ENCODE results near the gene ATP2C2.
"Not testable (repeated sequence)": the region's sequence is repeated elsewhere in the genome, so short reads cannot be mapped to it uniquely, and the experiment has no call there.

The ATP2C2 gene

GRCh38 chr16:84421938-84422220 is 53.5 kb downstream of the ATP2C2 start:
- DNase-seq, result no peak

DNA sequence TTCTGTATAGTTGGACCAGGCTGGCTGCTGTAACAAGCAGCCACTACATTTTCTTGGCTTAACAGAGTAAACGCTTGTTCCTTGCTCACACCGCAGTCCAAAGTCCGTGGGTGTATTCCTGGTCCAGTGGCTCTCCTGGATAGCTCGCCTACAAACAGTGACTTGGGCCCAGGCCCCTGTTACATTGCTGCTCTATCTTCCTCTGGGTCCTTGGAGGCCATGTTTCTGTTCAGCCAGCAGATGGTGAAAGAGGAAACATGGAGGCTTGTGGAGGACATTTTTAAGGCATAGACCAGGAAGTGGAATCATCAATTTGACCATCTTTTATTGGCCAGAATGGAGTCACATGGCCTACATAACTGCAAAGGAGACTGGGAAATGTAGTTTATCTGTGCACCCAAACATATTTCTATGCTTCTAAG is 55.1 kb downstream of the ATP2C2 start:
- peak; percentile 22 to 35 for DNase-seq

- DNase-seq, result no peak
These were observed 57.4 kb downstream of the ATP2C2 start for GRCh38 chr16:84425696-84426095.

DNA sequence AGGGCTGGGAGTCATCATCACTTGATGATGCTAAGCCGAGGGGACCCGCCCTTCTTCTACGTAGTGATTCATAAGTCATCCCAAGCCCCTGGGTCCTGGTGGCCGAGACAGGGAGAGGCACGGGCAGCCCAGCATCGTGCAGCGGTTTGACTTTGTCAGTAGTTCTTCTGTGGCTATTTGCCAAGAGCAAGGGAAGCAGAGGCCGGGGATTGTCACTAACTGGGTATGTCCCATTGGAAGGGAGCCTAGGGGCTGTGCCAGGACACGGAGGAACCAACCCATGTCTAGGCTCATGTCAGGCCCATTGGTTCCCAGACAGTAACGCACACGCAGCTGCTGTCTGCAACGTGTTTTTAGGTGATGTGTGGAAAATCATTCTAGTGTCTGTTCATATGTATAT is 58.5 kb downstream of the ATP2C2 start:
- DNase-seq, result no peak

DNA sequence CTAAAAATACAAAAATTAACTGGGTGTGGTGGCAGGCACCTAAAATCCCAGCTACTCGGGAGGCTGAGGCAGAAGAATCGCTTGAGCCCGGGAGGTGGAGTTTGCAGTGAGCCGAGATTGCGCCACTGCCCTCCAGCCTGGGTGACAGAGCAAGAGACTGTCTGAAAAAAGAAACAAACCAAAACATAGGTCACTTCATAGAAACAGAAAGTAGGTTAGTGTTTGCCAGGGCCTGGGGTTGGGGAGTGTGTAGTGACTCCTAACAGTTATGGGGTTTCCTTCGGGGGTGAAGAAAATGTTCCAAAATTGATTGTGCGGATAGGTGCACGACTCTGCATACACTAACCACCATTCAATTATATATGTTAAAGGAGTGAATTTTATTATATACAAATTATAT is 59.2 kb downstream of the ATP2C2 start:
- no peak for DNase-seq

GRCh38 chr16:84430860-84431259 is 62.5 kb downstream of the ATP2C2 start:
- no peak for DNase-seq

- DNase-seq, result no peak
These were observed 66.5 kb downstream of the ATP2C2 start for GRCh38 chr16:84434800-84435199.

DNA sequence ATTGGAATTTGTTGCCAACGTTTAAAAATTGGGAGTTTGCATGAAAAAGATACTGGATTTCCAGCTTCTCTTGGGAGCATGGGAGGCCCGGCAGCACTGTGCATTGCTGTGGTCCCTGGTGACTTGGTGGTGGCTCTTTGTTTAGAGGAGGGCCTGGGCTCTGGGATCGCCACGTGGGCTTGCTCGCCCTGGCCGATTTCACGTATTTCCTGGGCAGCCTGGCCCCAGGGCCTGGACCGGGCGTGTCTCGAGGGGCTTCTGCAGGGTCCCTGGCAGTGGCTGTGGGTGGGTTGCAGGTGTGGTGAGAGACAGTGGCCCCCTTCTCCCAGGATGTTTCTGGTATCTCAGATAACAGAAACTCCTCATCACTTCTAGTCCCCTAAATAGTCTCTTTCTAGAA is 67.9 kb downstream of the ATP2C2 start:
- DNase-seq, result no peak

DNA sequence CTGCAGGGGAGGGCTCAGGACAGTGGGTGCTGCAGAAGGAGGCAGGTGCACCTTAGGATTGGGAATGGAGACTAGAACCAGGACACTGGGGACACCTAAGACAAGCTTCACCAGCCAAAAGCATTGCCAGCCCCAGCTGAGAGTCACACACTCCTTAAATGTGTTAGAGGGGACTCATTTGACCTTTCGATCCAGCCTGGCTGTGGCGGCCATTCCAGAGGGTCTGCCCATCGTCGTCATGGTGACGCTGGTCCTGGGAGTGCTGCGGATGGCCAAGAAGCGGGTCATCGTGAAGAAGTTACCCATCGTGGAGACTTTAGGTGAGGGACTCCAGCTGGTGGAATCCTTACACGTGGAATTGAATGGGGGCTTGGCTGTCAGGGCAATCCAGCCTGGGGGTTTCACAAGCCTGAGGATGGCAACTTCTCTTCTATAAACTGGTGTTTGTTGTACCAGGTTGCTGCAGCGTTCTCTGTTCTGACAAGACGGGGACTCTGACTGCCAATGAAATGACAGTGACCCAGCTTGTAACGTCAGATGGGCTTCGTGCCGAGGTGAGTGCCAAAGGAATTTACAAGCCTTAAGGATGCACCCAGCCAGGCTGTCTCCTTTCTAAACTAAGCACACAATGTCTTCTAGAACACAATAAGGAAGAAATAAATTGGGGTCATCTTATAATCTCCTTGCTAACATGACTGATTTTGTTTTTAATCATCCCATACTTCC is 70.8 kb downstream of the ATP2C2 start:
- DNase-seq, result no peak

DNA sequence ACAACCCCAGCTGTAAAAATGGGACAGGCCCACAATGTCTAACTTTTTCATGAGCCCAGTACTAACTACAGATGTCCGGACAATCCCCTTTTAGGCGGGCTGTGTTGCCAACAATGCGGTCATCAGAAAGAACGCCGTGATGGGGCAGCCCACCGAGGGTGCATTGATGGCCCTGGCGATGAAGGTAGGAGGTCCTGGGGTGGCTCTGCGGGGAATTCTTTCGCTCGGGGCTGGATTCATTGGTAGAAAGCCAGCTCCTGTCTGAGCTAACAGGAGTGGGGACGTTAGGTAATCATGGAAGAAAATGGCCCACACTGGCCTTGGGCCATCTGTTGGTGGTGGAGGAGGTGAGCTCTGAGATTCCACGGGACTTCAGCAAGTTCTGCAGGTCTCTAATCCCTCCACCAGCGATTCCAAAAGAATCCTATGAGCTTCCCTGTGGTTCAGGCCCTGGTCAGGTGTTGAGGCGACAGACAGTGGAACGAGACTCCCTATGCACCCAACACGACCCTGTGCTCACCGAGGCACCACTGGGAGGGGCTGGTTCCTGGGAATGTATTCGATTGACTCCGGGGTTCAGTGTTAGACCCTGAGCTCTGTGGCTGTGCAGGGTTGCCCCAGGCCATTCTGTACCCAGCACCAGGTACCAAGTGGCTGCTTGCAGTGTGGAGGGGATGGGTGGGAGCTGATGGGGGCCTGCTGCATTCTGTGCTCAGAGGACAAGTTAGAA is 74.2 kb downstream of the ATP2C2 start:
- DNase-seq, result no peak

- no peak for DNase-seq
These were observed 74.9 kb downstream of the ATP2C2 start for GRCh38 chr16:84443166-84443802.

- no peak for DNase-seq
These were observed 76.1 kb downstream of the ATP2C2 start for GRCh38 chr16:84444476-84444875.

DNA sequence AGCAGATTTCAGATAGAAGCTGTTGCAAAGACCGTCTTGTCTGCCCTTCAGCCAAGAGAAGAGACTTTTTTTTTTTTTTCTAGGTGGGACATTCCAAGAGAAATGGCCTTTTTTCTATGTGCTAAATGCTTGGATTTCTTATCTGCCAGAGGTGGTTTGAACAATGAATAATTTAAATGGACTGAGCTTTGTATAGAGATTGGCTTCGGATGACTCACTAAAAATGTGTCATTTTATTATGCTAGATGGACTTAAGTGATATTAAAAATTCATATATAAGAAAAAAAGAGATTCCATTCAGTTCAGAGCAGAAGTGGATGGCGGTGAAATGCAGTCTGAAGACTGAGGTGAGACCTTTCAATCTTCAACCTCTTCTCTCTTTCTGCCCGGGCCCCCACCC is 77.7 kb downstream of the ATP2C2 start:
- DNase-seq, result no peak

GRCh38 chr16:84446596-84447392 is 78.5 kb downstream of the ATP2C2 start:
- no peak for DNase-seq

DNA sequence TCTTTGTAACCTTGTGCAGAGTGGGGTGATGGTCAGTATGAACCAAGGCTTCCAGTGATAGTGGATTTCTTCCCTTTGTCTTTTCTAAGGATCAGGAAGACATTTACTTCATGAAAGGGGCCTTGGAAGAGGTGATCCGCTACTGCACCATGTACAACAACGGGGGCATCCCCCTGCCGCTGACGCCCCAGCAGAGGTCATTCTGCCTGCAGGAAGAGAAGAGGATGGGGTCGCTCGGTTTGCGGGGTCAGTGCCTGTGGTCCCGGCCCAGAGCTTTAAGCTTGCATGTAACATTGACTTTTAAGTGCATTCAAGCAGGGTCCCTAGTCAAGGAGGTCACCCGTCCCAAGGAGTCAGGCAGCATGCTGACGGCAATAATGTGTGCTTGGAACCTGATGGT is 80.1 kb downstream of the ATP2C2 start:
- no peak for DNase-seq

DNA sequence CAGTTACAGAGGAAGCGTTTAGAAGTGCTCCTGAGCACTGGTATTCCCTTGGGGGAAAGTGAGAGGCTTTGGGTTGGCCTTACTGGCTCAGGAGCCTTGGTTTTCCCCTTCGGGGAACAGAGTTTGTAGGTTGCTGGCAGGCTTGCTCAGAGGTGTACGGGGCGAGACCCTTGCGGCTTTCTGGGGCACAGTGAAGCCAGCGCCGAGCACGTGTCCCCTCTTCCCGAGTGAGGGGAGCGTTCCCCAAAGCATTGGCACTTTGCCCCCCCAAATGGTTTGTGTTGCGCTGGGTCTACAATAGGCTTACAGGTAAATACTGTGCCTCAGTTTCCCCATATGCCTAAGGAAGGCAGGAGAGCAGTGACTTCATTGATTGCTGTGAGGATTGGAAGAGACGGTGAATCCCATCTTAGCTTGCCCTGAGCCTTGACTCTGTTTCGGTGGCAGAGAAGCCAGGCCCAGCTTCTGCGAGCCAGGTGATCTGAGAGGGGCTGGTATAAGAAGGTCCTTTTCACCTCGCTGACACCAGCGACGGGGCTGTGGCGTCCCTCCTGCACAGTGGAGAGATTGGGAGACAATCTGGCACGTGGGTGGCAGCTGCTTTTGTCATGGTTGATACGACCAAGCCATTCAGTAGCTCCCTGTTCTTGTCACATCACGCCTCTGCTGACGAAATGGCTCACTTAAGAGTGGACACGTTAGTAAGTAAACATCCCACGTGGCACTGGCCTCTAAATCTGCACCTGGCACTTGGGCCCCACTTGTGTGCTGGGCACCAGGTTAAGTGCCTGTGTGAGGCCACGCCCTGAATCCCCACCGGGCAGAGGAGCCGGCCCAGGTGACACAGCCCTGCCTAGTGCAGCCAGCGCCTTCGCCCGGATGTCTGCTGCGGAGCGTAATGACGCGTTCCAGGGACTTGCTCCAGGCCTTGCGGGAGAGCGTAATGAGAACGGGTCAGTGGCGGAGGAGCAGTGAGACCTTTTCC is 81.1 kb downstream of the ATP2C2 start:
- DNase-seq, result no peak

- no peak for DNase-seq
These were observed 82.0 kb downstream of the ATP2C2 start for GRCh38 chr16:84450176-84450865.

DNA sequence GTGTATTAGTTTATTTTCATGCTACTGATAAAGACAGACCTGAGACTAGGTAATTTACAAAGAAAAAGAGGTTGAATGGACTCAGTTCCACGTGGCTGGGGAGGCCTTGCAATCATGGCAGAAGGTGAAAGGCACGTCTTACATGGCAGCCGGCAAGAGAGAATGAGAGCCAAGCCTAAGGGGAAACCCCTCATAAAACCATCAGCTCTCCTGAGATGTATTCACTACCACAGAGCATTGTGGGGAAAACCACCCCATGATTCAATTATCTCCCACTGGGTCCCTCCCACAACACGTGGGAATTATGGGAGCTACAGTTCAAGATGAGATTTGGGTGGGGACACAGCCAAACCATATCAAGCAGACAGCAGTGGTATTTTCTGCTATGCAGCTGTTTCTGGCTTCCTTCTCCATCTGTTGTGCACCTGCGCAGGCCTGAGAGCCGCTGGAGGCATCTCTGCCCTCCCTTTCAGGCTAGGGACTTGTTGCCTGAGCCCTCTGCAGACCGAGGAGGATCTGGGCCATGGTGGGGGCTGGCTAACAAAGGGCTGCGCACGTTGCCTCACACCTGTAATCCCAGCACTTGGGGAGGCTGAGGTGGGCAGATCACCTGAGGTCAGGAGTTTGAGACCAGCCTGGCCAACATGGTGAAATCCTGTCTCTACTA is 82.8 kb downstream of the ATP2C2 start:
- DNase-seq, result not testable (repeated sequence)

- DNase-seq, result no peak
These were observed 83.4 kb downstream of the ATP2C2 start for GRCh38 chr16:84451781-84452180.

DNA sequence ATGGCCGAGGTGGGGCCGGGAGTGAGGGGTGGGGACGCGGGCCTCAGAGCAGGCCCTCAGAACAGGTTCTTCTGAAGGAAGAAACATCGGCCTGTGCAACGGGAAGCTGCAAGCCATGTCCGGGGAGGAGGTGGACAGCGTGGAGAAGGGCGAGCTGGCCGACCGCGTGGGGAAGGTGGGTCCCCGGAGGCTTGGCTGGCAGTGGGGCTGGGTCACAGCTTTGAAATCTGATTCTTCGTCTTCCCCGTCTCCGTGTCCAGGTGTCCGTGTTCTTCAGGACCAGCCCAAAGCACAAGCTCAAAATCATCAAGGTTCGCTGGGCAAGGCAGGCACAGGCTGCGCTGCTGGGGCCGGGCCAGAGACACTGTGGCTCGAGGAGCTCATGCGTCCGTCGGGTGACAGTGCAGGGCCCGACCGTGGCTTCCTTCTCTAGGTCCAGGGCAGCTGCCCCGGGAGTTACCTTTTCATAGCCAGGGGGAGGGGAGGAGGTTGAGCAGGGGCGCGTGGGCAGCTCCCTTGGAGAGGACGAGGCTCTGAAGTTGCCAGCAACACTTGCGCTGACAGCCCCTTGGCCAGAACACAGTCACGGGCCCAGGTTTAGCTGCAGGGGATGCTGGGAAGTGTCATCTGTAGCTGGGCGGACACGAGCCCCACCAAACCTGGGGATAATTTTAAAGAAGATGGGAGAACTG is 84.9 kb downstream of the ATP2C2 start:
- DNase-seq, result no peak

All from inflammatory macrophage treated with lipopolysaccharide for 1 hour (primary cell).